ENCODE results near the gene TRAIP.
"Not testable (repeated sequence)": the region's sequence is repeated elsewhere in the genome, so short reads cannot be mapped to it uniquely, and the experiment has no call there.

Gene TRAIP

DNA sequence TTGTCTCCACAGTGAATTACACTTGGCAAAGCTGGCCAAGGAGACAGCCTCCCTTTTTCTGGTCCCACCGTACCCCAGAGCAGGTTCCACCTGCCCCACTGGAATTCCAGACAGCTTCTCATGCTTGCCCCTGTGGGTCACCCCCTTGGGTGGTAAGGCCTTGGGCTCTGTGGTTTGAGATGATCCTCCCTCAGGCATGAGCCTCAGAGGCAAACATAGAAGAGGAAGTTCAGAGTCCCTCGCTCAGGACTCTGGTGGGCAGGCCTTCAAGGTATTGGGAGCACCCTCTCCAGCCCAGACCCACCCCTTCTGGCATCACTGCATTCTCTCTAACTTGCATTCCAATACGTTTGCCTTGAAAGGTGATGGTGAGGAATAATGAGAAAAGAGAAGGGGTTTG lies 25.0 kb downstream of the TRAIP start:
- H3K27ac ChIP-seq: no peak overlapping the region
- H3K4me3 ChIP-seq: no peak overlapping the region
- no peak for DNase-seq (ENCODE audit: low spot score)
- no peak for TF ChIP-seq CTCF (IDR thresholded peaks at IDR 0.05)

- TF ChIP-seq CTCF (IDR thresholded peaks at IDR 0.05): no peak
- no peak overlapping the region for H3K4me3 ChIP-seq
- no peak for DNase-seq (ENCODE audit: low spot score)
- H3K27ac ChIP-seq: no peak overlapping the region
These were observed 30.3 kb downstream of the TRAIP start for GRCh38 chr3:49826016-49826415.

GRCh38 chr3:49823131-49823530 lies 33.2 kb downstream of the TRAIP start:
- not testable (repeated sequence) for DNase-seq (ENCODE audit: low spot score); H3K4me3 ChIP-seq; H3K27ac ChIP-seq

DNA sequence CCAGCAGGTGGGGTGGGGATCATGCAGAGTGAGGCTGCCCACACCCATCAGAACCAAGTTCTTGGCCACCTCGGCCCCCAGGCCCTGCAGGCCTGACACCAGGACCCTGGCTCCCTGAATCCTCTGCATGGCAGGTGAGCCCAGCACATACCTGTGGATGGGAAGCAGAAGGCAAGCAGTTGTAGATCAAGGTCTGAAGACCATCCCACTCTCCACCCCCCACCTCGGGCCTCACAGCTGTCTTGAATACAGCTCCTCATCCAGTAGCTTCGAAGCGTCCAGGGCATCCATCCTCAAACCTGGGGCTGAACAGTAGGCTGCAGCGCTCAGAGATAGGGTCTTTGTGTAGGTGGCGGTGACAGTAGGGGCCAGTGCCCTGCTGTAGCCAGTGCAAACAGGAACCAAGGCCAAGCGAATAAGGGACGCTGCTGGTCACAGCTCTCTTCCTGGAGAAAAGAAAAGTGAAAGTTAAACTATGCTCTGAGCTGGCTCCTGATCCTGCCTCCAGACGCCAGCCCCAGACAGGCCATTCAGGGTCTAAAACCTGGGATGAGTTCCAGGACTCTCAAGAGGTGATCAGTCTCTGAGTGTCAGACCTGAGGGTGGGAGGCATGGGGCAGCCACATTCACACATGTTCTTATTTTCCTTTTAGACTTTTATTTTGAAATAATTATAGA lies 42.7 kb downstream of the TRAIP start, which contains the start of gene UBA7:
UBA7 (minus strand) TSS at position 457 of the 678 bp plus-strand sequence; CDS start at position 291, 166 bp downstream.
- Histone ChIP-seq H3K27ac (peak within 1 kb of the TSS; percentile 67 to 85), H3K4me3 (peak within 1 kb of the TSS; percentile 74)
- DNase-seq (ENCODE audit: low spot score): no peak
- no peak for TF ChIP-seq CTCF (IDR thresholded peaks at IDR 0.05)

GRCh38 chr3:49812916-49813496 lies 43.4 kb downstream of the TRAIP start:
- no peak for TF ChIP-seq CTCF (IDR thresholded peaks at IDR 0.05)
- no peak for DNase-seq (ENCODE audit: low spot score)
- Histone ChIP-seq H3K27ac (peak overlapping the region; percentile 67 to 85), H3K4me3 (peak overlapping the region; percentile 74)

DNA sequence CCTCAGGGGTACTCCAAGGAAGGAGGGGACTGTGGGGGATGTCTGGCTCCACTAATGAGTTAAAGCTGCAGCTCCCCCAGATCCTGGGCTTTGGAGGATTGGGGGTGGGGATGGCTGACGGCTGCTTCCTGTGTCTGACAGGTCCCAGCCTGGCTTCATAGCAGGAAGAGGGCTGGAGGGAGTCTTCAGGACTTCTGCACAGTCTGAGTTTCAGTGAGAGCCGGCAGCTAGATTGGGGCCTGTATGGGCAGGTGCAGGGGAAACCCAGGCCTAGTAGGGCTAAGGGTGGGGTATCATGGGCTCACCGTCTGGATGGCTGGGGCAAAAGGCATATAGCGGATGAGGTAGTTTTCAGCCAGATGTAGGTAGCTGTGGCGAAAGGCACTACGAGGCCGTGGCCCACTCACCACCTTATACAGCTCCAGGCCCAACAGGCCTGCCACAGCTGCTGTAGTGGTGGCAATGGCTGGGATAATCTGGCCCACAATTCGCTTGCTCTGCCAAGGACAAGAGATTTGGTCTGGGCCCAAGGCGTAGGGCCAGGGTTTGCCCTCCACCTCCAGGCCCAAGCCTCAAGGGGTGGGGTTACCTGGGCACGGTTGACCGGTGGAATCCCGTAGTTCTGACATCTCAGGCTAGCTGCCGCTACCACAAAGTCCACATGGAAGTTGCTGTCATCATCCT lies 48.8 kb downstream of the TRAIP start:
- H3K4me3 ChIP-seq: no peak overlapping the region
- DNase-seq (ENCODE audit: low spot score): no peak
- H3K27ac ChIP-seq: peak overlapping the region; percentile 13 to 59
- no peak for TF ChIP-seq CTCF (IDR thresholded peaks at IDR 0.05)

DNA sequence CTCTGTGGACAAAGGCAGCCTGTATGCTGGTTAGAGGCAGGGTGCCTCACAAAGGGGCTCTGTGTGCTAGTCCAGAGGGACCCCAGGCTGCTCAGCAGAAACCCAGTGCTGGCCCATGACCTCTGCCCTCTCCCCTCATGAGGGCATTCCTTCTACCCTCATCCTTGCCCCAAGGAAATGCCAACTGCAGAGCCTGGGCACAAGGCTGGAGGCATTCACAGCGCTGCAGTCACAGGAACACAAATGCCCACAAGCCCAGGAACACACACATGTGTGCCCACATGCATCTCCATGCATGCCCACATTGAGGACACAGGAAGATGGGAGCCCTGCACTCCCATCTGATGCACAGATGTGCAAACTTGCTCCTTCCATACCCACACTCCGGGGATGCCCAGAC lies 49.5 kb downstream of the TRAIP start:
- no peak for DNase-seq (ENCODE audit: low spot score)
- TF ChIP-seq CTCF (IDR thresholded peaks at IDR 0.05): no peak
- Histone ChIP-seq H3K27ac (peak overlapping the region in 1 of 2 donors; percentile 98), H3K4me3 (no peak overlapping the region)
